HL-60 (cell line): Measurements from ENCODE around the gene GALR2.

Experiments used
- SPI1 ChIP-seq: IDR thresholded peaks from 2 replicates; pipeline ENCODE4 v1.6.1; 2012; ENCODE audit warnings: low read depth, mild to moderate bottlenecking, borderline replicate concordance
- TF ChIP-seq, protein P1 (sequence below): IDR thresholded peaks from one replicate; pipeline ENCODE4 v1.5.1; 2011; ENCODE audit warnings: low read length, control low read depth, inconsistent platforms; ENCODE audit not compliant: insufficient read depth

DNA sequence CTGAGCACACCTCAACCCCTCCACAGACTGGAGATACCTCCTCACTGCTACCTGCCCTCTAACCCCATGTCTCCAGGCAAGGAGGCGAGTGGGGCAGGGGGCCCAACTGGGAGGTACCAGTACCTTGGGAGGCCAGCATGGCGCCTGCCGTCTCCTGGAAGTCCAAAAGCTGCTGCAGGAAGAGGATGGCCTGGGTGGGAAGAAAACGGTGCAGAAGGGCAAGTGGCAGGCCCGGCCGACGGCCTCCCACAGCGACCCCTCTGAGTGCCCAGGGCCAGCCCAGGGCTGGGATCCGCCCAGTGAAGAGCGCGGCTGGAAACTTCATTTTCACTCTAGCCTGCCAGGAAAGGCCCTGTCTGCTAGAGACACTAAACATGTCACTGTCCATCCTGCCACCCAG lies 12.9 kb downstream of the GALR2 start:
- TF ChIP-seq, protein P1, sequence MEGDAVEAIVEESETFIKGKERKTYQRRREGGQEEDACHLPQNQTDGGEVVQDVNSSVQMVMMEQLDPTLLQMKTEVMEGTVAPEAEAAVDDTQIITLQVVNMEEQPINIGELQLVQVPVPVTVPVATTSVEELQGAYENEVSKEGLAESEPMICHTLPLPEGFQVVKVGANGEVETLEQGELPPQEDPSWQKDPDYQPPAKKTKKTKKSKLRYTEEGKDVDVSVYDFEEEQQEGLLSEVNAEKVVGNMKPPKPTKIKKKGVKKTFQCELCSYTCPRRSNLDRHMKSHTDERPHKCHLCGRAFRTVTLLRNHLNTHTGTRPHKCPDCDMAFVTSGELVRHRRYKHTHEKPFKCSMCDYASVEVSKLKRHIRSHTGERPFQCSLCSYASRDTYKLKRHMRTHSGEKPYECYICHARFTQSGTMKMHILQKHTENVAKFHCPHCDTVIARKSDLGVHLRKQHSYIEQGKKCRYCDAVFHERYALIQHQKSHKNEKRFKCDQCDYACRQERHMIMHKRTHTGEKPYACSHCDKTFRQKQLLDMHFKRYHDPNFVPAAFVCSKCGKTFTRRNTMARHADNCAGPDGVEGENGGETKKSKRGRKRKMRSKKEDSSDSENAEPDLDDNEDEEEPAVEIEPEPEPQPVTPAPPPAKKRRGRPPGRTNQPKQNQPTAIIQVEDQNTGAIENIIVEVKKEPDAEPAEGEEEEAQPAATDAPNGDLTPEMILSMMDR: no peak
- TF ChIP-seq SPI1: no peak
